HFFc6 (cell line): Measurements from ENCODE around the gene GABRB1. TPM values are rescaled to one million over a fixed set of nuclear protein-coding genes. Genes with fewer than 3 reads are reported as not detected.
"Not testable (repeated sequence)": the region's sequence is repeated elsewhere in the genome, so short reads cannot be mapped to it uniquely, and the experiment has no call there.

ENCODE experiments used
- DNase-seq: peaks from one replicate; pipeline ENCODE4 v3.0.0-alpha.2; 2018
- H3K27ac Mint-ChIP-seq: 2 replicates; pipeline ENCODE4 v1.8.0; 2020; ENCODE audit warnings: mild to moderate bottlenecking, mixed read lengths
- H3K27me3 Mint-ChIP-seq: 2 replicates; pipeline ENCODE4 v1.8.0; 2021; ENCODE audit warnings: mild to moderate bottlenecking, moderate library complexity, mixed read lengths; ENCODE audit not compliant: insufficient read depth
- H3K36me3 Mint-ChIP-seq: 2 replicates; pipeline ENCODE4 v1.8.0; 2021; ENCODE audit warnings: low read depth, mixed read lengths
- H3K4me1 Mint-ChIP-seq: 2 replicates; pipeline ENCODE4 v1.8.0; 2020; ENCODE audit warnings: low read depth, mixed read lengths
- H3K4me3 Mint-ChIP-seq: 2 replicates; pipeline ENCODE4 v1.8.0; 2020; ENCODE audit warnings: mild to moderate bottlenecking, moderate library complexity, mixed read lengths
- H3K9me3 Mint-ChIP-seq: 2 replicates; pipeline ENCODE4 v1.8.0; 2020; ENCODE audit warnings: mild to moderate bottlenecking, mixed read lengths
- CTCF ChIP-seq: fragments of 200-600 bp; sonication (generic); IDR thresholded peaks from 2 replicates; pipeline ENCODE4 v1.5.0; 2021; ENCODE audit warnings: antibody characterized with exemption, mild to moderate bottlenecking
- total RNA-seq, 6 experiments: library from RNA; stranded (reverse); fragmentation: NEBNext Ultra II Directional; extraction: Animal tissue kit (Norgen Biotek cat#: 25700); gene quantifications; 2 replicates in 1 of 6; 3 replicates in 5 of 6; pipeline ENCODE4 v1.2.3, GENCODE V29; 2021

Gene GABRB1
- total RNA-seq, 6 experiments from 2014 or later: not detected

GRCh38 chr4:47373709-47374108, 342.3 kb downstream of the GABRB1 start:
- H3K36me3 Mint-ChIP-seq: no peaks in the 10 kb centered on the region
- H3K4me3 Mint-ChIP-seq: no peak overlapping the region
- H3K9me3 Mint-ChIP-seq: no peaks in the 10 kb centered on the region
- H3K27ac Mint-ChIP-seq: no peak overlapping the region
- no peak for DNase-seq
- 0 out of 2 replicates have a peak, but pooled peaks cover 5% of the 10 kb centered on the region for H3K4me1 Mint-ChIP-seq
- TF ChIP-seq CTCF: no peak
- H3K27me3 Mint-ChIP-seq: peaks cover 5% of the 10 kb centered on the region

- no peak for TF ChIP-seq CTCF
- no peaks in the 10 kb centered on the region for H3K36me3 Mint-ChIP-seq
- DNase-seq: peak; percentile 53
Observed at GRCh38 chr4:47374477-47374876, 343.1 kb downstream of the GABRB1 start.

GRCh38 chr4:47378021-47378530, 346.7 kb downstream of the GABRB1 start:
- H3K9me3 Mint-ChIP-seq, H3K27ac Mint-ChIP-seq, H3K27me3 Mint-ChIP-seq, H3K4me1 Mint-ChIP-seq, DNase-seq, H3K4me3 Mint-ChIP-seq, H3K36me3 Mint-ChIP-seq: not testable (repeated sequence)

More at GRCh38 chr4:47374477-47374876, 343.1 kb downstream of the GABRB1 start:
- Mint-ChIP-seq H3K9me3 (no peaks in the 10 kb centered on the region), H3K27ac (no peak overlapping the region), H3K4me1 (0 out of 2 replicates have a peak, but pooled peaks cover 5% of the 10 kb centered on the region), H3K4me3 (no peak overlapping the region), H3K27me3 (peaks cover 5% of the 10 kb centered on the region)

GRCh38 chr4:47381172-47381571, 349.8 kb downstream of the GABRB1 start:
- Mint-ChIP-seq H3K36me3 (no peaks in the 10 kb centered on the region), H3K4me1 (no peaks in the 10 kb centered on the region), H3K4me3 (no peak overlapping the region), H3K27me3 (peaks cover 7% of the 10 kb centered on the region), H3K9me3 (no peaks in the 10 kb centered on the region), H3K27ac (no peak overlapping the region)
- TF ChIP-seq CTCF: no peak
- no peak for DNase-seq

- DNase-seq: no peak
- TF ChIP-seq CTCF: no peak
- Mint-ChIP-seq H3K4me1 (peaks cover 5% of the 10 kb centered on the region; the same call in 1 of the 2 replicates), H3K27me3 (peaks cover 2% of the 10 kb centered on the region), H3K36me3 (no peaks in the 10 kb centered on the region), H3K9me3 (no peaks in the 10 kb centered on the region), H3K4me3 (no peak overlapping the region), H3K27ac (no peak overlapping the region)
Observed at GRCh38 chr4:47382846-47383360, 351.5 kb downstream of the GABRB1 start.

- no peaks in the 10 kb centered on the region for H3K36me3 Mint-ChIP-seq
- H3K4me3 Mint-ChIP-seq: no peak overlapping the region
- no peaks in the 10 kb centered on the region for H3K9me3 Mint-ChIP-seq
- peaks cover 5% of the 10 kb centered on the region; the same call in 1 of the 2 replicates for H3K4me1 Mint-ChIP-seq
- peak; percentile 40 for DNase-seq
- TF ChIP-seq CTCF: peak; percentile 85
- H3K27me3 Mint-ChIP-seq: peaks cover 2% of the 10 kb centered on the region
- H3K27ac Mint-ChIP-seq: no peak overlapping the region
Observed at GRCh38 chr4:47383829-47384427, 352.6 kb downstream of the GABRB1 start.
